ENCODE data around the gene SIN3A.

DNA sequence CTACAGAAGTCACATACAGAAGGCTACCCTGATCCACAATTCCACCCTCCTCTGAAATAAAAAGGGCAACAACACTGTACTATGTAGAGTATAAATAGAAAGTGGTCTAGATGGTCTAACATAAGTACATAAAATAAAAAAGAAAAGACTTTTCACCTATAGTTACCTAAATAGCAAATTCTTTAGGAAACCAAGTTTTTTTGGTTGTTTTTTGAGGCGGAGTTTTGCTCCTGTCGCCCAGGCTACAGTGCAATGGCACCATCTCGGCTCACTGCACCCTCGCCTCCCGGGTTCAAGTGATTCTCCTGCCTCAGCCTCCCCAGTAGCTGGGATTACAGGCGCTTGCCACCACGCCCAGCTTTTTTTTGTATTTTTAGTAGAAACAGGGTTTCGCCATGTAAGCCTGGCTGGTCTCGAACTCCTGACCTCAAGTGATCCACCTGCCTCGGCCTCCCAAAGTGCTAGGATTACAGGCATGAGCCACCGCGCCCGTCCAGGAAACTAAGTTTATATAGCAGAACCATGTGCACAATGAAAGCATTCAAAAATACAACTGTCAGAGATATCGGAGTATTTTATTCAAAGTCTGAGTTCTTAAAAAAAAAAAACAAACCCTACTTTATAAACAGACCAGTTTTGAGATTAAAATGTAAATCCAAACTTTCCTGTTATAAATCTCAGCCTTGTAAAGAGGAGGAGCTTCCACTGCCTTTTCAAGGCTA is 1.7 kb downstream of the SIN3A start:
- TF ChIP-seq CTCF (IDR thresholded peaks at IDR 0.05) (no peak), TCF7L2 (IDR thresholded peaks at IDR 0.05; ENCODE audit: low read depth, low read length) (no peak)

Measured in Panc1 (cell line).